ENCODE data around the gene PPM1A. TPM values are rescaled to one million over a fixed set of nuclear protein-coding genes. Genes with fewer than 3 reads are reported as not detected.

The PPM1A gene
- total RNA-seq, 4 donors from 2014 or later: 47.7 to 68.2 (median 53.5) TPM

DNA sequence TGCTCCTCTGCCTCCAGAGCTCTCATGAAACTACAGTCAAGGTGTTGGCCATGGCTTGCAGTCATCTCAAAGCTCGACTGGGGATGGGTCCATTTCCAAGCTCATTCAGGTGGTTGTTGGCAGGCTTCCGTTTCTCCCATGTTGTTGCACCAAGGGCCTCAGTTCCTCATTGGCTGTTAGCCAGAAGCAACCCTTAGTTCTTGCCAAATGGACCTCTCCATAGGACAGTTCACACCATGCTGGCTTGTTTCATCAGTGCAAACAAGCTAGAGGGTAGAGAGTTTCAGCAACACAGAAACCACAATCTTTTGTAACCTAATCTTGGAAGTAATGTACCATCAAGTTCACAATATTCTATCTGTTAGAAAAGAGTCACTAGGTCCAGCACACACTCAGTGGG is 22.7 kb upstream of the PPM1A start:
- TF ChIP-seq, protein P1, sequence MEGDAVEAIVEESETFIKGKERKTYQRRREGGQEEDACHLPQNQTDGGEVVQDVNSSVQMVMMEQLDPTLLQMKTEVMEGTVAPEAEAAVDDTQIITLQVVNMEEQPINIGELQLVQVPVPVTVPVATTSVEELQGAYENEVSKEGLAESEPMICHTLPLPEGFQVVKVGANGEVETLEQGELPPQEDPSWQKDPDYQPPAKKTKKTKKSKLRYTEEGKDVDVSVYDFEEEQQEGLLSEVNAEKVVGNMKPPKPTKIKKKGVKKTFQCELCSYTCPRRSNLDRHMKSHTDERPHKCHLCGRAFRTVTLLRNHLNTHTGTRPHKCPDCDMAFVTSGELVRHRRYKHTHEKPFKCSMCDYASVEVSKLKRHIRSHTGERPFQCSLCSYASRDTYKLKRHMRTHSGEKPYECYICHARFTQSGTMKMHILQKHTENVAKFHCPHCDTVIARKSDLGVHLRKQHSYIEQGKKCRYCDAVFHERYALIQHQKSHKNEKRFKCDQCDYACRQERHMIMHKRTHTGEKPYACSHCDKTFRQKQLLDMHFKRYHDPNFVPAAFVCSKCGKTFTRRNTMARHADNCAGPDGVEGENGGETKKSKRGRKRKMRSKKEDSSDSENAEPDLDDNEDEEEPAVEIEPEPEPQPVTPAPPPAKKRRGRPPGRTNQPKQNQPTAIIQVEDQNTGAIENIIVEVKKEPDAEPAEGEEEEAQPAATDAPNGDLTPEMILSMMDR (IDR thresholded peaks at IDR 0.05; ENCODE audit: low read depth): no peak

DNA sequence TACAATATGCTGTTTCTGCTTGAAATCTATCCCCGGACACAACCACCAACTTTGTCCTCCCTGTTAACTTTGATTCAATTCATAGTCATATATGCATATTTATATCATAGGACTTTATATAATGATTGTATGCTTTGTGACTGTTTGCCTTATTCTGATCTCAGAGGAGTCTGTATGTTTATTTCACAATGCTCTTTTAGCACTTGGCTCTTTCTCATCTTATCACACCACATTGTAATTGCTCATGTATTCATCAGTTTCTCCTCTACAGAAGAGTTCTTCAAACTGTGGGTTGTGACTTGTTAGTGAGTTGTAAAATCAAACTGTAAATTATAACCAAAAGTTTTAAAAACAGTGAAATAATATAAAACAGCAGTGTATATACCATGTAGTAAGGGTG is 21.7 kb upstream of the PPM1A start:
- TF ChIP-seq, protein P1 (IDR thresholded peaks at IDR 0.05; ENCODE audit: low read depth): no peak

DNA sequence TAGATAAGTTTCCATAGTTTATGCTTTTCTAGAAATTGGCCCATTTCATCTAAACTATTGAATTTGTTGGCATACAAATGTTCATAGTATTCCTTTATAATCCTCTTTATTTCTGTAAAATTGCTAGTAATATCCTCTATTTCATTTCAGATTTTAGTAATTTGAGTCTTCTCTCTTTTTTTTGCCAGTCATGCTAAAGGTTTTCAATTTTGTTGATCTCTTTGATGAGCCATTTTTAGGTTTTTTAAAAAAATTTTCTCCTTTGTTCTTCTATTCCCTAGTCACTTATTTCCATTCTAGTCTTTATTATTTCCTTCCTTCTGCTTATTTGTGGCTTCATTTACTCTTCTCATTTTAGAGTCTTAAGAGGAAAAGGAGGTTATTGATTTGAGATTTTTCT is 19.4 kb upstream of the PPM1A start:
- TF ChIP-seq, protein P1 (IDR thresholded peaks at IDR 0.05; ENCODE audit: low read depth): no peak

DNA sequence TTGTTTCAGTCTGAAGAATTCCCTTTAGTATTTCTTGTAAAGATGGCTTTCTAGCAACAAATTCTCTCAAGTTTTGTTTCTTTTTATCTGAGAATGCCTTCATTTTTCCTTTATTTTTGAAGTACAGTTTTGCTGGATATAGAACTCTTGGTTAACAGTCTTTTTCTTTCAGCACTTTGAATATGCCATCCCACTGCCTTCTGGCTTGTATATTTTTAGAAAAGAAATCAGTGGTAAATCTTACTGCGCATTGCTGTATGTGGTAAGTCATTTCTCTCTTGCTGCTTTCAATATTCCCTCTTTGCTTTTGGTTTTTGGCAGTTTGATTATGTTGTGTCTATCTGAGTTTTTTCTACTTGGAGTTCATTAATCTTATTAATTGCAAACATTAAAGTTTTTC is 16.8 kb upstream of the PPM1A start:
- TF ChIP-seq, protein P1 (IDR thresholded peaks at IDR 0.05; ENCODE audit: low read depth): no peak

DNA sequence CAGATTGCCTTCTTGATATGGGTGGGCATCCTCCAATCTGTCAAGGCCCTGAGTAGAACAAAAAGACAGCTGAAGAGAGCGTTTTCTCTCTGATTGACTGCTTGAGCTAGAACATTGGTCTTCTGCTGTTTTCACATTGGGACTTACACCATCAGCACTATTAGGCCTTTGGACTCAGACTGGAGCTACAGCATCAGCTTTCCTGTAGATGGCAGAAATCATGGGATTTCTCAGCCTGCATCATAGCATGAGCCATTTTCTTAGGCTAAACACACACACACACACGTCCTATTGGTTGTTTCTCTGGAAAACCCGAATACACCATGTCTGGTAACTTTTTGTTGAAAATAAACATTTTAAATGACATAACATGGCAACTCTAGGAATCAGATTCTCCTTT is 15.8 kb upstream of the PPM1A start:
- TF ChIP-seq, protein P1 (IDR thresholded peaks at IDR 0.05; ENCODE audit: low read depth): no peak

DNA sequence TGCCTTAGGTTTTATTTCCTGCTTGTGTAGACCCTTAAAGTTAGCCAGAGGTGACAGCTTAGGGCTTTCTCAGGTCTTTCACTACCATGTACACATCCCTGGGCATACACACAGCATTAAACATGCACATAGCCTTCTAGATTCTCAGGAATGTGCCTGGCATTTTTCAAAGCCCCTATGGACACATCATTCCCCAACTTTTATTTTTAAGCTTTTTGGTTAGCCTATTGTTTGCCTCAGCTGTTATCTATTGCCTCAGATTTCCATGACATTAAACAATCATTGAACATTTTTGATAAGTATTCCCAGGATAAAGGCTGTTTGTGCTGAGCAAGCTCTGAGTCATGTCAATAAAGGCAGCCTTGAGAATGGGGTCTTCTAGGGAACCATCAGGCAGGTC is 15.1 kb upstream of the PPM1A start:
- TF ChIP-seq, protein P1 (IDR thresholded peaks at IDR 0.05; ENCODE audit: low read depth): no peak

DNA sequence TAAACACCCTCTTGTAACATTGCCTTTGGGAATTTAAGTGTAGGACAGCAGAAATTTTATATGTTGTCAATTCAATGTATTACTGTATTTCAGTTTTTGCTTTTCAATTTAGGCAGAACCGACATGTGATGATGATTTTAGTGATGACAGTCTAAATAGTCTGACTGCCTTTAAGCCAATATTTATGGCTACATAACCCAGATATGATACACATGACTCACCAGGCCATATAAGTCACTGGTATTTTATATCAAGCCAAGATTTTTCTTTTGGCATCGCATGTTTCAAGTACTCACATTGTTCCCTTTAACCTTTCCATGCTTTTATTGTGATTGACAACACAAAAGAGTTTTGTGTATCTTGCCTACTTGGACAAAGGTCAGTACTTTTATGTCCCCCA is 13.6 kb upstream of the PPM1A start:
- TF ChIP-seq, protein P1 (IDR thresholded peaks at IDR 0.05; ENCODE audit: low read depth): no peak

Data from subcutaneous adipose tissue (tissue), 4 donors.